ENCODE measurements around the gene POC1A.
A peak's percentile ranks its signal among the peaks of the same experiment; 100 is the strongest.
"Not testable (repeated sequence)": the region's sequence is repeated elsewhere in the genome, so short reads cannot be mapped to it uniquely, and the experiment has no call there.

Gene POC1A

DNA sequence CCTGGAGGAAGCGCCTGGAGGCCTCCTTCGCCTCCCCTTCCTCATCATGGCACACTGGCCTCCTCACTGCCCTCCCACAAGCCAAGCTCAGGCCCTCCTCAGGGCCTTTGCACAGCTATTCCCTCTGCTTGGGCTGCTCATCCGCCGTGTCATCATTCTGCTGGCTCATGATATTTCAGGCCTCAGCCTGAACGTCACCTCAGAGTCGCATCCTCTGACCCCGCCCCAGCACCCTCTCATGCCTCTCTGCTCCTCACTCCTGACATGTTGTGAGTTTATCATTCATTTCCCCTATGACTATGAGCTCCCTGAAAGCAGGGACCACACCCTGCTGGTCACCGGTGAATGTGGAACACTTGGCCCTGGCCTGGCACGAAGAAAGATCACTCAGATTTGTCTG is 20.7 kb upstream of the POC1A start:
- CTCF ChIA-PET = interaction anchor here (0.5 kb wide), 1 partner anchor 164 kb away, joined by 3 read pairs; no protein-coding TSS in a partner anchor
- peak overlapping the region; percentile 48 for H3K27ac ChIP-seq
- TF ChIP-seq, protein P1, sequence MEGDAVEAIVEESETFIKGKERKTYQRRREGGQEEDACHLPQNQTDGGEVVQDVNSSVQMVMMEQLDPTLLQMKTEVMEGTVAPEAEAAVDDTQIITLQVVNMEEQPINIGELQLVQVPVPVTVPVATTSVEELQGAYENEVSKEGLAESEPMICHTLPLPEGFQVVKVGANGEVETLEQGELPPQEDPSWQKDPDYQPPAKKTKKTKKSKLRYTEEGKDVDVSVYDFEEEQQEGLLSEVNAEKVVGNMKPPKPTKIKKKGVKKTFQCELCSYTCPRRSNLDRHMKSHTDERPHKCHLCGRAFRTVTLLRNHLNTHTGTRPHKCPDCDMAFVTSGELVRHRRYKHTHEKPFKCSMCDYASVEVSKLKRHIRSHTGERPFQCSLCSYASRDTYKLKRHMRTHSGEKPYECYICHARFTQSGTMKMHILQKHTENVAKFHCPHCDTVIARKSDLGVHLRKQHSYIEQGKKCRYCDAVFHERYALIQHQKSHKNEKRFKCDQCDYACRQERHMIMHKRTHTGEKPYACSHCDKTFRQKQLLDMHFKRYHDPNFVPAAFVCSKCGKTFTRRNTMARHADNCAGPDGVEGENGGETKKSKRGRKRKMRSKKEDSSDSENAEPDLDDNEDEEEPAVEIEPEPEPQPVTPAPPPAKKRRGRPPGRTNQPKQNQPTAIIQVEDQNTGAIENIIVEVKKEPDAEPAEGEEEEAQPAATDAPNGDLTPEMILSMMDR (conservative IDR thresholded peaks at IDR 0.05; ENCODE audit: low read depth) = no peak
- no peak for DNase-seq (ENCODE audit: low spot score)
- POLR2A ChIA-PET (ENCODE audit: low non-redundant PET) = no interaction called here

DNA sequence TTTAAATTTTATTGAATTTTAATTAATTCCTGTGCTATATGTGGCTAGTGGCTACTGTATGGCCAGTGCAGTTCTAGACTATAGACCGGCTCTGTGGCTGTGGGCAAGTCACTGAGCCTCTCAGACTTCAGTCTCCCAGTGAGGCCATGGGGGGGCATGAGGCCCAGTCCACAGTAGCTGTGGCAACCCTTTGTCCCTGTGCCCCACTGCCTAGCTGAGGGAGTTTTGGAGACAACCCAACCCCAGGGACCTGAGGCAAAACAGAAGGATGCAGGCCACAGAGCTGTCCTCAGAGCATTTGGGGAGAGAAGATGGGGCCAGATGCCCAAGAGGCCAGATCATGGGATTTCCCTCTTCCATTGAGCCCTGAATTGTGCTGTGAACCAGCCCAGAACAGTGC is 18.9 kb upstream of the POC1A start:
- CTCF ChIA-PET = interaction anchor here (0.5 kb wide), 1 partner anchor 166 kb away, joined by 5 read pairs; no protein-coding TSS in a partner anchor
- TF ChIP-seq, protein P1 (conservative IDR thresholded peaks at IDR 0.05; ENCODE audit: low read depth) = no peak
- POLR2A ChIA-PET (ENCODE audit: low non-redundant PET) = no interaction called here
- DNase-seq (ENCODE audit: low spot score) = no peak
- H3K27ac ChIP-seq = no peak overlapping the region

DNA sequence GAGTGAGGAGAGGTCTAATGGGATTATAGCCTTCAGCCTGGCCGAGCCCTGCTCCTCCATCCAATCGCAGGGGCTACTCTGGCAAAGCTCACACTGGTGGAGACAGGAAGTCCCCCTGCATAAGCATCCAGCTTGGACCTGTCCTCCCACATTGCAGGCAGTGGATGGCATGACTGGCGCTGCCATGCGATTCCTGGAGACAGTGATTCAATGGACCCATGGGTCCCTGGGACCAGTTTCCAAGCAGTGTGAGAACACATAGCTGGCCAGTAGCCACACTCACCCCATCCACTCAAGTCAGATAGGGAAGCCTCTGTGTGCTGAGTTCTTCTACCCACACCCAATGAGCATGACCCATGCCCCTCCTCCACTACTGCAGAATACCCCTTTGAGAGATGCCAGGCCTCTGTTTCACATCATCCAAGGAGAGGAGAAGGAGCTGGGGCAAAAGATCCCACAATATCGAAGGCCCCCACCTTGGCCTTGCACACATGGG is 18.1 kb upstream of the POC1A start:
- ChIA-PET CTCF (no interaction called here), POLR2A (ENCODE audit: low non-redundant PET) (no interaction called here)
- no peak overlapping the region for H3K27ac ChIP-seq
- TF ChIP-seq, protein P1 (conservative IDR thresholded peaks at IDR 0.05; ENCODE audit: low read depth) = no peak
- no peak for DNase-seq (ENCODE audit: low spot score)

DNA sequence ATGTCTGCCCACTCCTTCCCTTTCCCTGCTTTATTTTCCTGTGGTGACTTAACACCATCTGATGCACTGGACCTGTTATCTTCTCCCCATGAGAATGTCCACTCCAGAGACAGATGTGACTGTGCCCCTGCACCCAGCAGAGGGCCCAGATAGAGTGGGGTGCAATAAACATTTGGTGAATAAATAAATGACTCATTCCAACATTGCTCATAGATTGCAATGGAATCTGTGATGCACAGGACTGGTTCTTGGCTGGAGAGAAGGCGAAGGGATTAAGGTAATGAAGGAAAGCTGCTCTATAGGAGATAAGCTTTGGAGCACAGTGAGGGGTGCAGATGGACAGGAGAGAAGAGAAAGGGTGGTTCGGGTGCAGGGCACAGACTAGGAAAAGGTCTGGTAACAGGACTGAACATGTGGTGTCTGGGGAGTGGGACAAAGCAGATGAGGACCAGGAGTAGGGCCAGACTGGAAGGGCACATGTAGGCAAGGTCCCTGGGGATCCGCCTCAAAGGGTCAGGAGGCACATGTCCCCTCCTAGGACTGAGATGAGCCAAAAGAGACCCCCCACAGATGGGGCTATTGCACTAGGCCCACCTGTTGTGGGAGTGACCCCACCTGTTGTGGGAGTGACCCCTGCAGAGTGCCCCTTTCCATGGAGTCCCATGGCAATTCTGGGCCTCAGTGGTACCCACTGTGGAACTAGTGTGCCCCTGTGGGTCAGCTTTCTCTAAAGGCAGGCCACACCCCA is 17.5 kb upstream of the POC1A start:
- peak; percentile 45 for DNase-seq (ENCODE audit: low spot score)
- TF ChIP-seq, protein P1 (conservative IDR thresholded peaks at IDR 0.05; ENCODE audit: low read depth) = no peak
- ChIA-PET CTCF (no interaction called here), POLR2A (ENCODE audit: low non-redundant PET) (no interaction called here)
- no peak overlapping the region for H3K27ac ChIP-seq

DNA sequence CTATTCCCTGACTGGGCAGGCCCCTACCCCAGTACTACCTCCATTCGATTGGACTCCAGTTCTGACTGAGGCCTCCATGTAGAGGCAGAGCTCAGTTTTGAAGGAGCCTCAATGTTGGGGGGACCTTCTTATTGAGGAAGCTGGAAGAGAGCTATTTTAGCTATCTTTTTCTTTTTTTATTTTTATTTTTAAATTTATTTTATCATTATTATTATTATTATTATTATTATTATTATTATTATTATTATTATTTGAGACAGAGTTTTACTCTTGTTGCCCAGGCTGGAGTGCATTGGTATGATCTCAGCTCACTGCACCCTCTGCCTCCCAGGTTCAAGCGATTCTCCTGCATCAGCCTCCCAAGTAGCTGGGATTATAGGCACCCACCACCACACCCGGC is 16.0 kb upstream of the POC1A start:
- H3K27ac ChIP-seq; POLR2A ChIA-PET (ENCODE audit: low non-redundant PET); DNase-seq (ENCODE audit: low spot score): not testable (repeated sequence)
- CTCF ChIA-PET = interaction anchor here (0.6 to 1.0 kb wide), 5 partner anchors 28 to 1081 kb away, joined by 3 to 5 read pairs (median 3); no protein-coding TSS in a partner anchor

DNA sequence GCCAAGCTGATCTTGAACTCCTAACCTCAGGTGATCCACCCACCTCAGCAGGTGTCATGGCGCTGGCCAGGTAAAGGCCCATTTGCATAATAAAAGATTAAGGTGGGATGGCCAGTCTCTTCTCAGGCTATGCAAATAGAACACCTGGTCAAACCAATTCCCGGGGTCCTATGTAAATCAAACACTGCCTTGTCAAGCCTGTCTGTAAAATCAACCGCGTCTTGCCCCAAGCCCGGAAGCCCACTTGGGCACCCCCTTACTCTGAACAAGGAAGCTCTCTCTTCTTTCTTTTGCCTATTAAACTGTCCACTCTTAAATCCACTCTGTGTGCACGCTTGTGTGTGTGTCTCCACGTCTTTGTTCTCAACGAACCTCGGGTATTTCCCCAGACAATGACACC is 13.0 kb upstream of the POC1A start:
- POLR2A ChIA-PET (ENCODE audit: low non-redundant PET) = no interaction called here
- DNase-seq (ENCODE audit: low spot score) = no peak

More for the DNA sequence above, 13.0 kb upstream of the POC1A start:
- TF ChIP-seq, protein P1 (conservative IDR thresholded peaks at IDR 0.05; ENCODE audit: low read depth) = no peak
- H3K27ac ChIP-seq = no peak overlapping the region
- CTCF ChIA-PET = interaction anchor here (0.7 kb wide), 1 partner anchor 15 kb away, joined by 7 read pairs; no protein-coding TSS in a partner anchor
